Activated CD4-positive, alpha-beta T cell treated with anti-CD3 and anti-CD28 coated beads, Interleukin-2, amount 10 ng/mL, durations not matched to agents 7 days and 5 days (primary cell): ENCODE measurements around the gene ST3GAL4. TPM values are rescaled to one million over a fixed set of nuclear protein-coding genes. Genes with fewer than 3 reads are reported as not detected.

ENCODE experiments used
- CTCF ChIA-PET: fragments of 350-600 bp; sonication (Branson Sonifier 250); formaldehyde crosslinking; loops from one replicate; lab custom pipeline; 2021; ENCODE audit warnings: antibody characterized with exemption; lab: Charles Lee
- POLR2A ChIA-PET: fragments of 350-600 bp; sonication (Branson Sonifier 250); formaldehyde crosslinking; loops from one replicate; lab custom pipeline; 2021; ENCODE audit warnings: antibody characterized with exemption; lab: Charles Lee
- DNase-seq: peaks from one replicate; pipeline ENCODE4 v3.0.0-alpha.2; 2020
- H3K27ac Mint-ChIP-seq: one replicate; pipeline ENCODE4 v1.8.0; 2021; ENCODE audit warnings: mild to moderate bottlenecking, moderate library complexity, mixed read lengths
- H3K27me3 Mint-ChIP-seq: one replicate; pipeline ENCODE4 v1.8.0; 2021; ENCODE audit warnings: mixed read lengths
- H3K36me3 Mint-ChIP-seq: one replicate; pipeline ENCODE4 v1.8.0; 2021; ENCODE audit warnings: low read depth, mixed read lengths
- H3K4me1 Mint-ChIP-seq: one replicate; pipeline ENCODE4 v1.8.0; 2021; ENCODE audit warnings: mixed read lengths
- H3K4me3 Mint-ChIP-seq: one replicate; pipeline ENCODE4 v1.8.0; 2021; ENCODE audit warnings: mild to moderate bottlenecking, moderate library complexity, mixed read lengths
- H3K9me3 Mint-ChIP-seq: one replicate; pipeline ENCODE4 v1.8.0; 2021; ENCODE audit warnings: mixed read lengths
- total RNA-seq, 2 experiments: library from RNA; stranded (reverse); gene quantifications; one replicate each; pipeline ENCODE4 v1.2.3, GENCODE V29; 2021

The ST3GAL4 gene
- total RNA-seq, 2 experiments from 2014 or later = 7.5 to 7.6 TPM

GRCh38 chr11:126450806-126451205, 95.3 kb downstream of the ST3GAL4 start:
- Mint-ChIP-seq H3K27me3 (no peaks in the 10 kb centered on the region), H3K4me1 (no peaks in the 10 kb centered on the region), H3K4me3 (no peak overlapping the region), H3K9me3 (peaks cover 16% of the 10 kb centered on the region), H3K36me3 (peaks cover 3% of the 10 kb centered on the region), H3K27ac (no peak overlapping the region)
- ChIA-PET POLR2A (no interaction called here), CTCF (no interaction called here)
- no peak for DNase-seq

- no peak overlapping the region for H3K27ac Mint-ChIP-seq
- no peak for DNase-seq
- no peaks in the 10 kb centered on the region for H3K4me1 Mint-ChIP-seq
- peaks cover 16% of the 10 kb centered on the region for H3K9me3 Mint-ChIP-seq
- CTCF ChIA-PET = interaction anchor here (1.3 kb wide), 1 partner anchor 29 kb away, joined by 4 read pairs; no protein-coding TSS in a partner anchor
- H3K27me3 Mint-ChIP-seq = no peaks in the 10 kb centered on the region
- H3K36me3 Mint-ChIP-seq = peaks cover 3% of the 10 kb centered on the region
- POLR2A ChIA-PET = no interaction called here
- H3K4me3 Mint-ChIP-seq = no peak overlapping the region
Measured at GRCh38 chr11:126451211-126451802, 95.8 kb downstream of the ST3GAL4 start.

- Mint-ChIP-seq H3K27ac (no peak overlapping the region), H3K36me3 (peaks cover 3% of the 10 kb centered on the region), H3K4me1 (no peaks in the 10 kb centered on the region), H3K9me3 (peaks cover 16% of the 10 kb centered on the region), H3K27me3 (no peaks in the 10 kb centered on the region), H3K4me3 (no peak overlapping the region)
- ChIA-PET POLR2A (no interaction called here), CTCF (interaction anchor here (0.8 to 1.3 kb wide), 2 partner anchors 11 to 28 kb away, joined by 3 to 4 read pairs; no protein-coding TSS in a partner anchor)
- no peak for DNase-seq
Measured at GRCh38 chr11:126452241-126453101, 97.0 kb downstream of the ST3GAL4 start.

GRCh38 chr11:126456089-126456488, 100.6 kb downstream of the ST3GAL4 start:
- H3K27ac Mint-ChIP-seq = no peak overlapping the region
- POLR2A ChIA-PET = no interaction called here
- peaks cover 1% of the 10 kb centered on the region for H3K27me3 Mint-ChIP-seq
- peaks cover 4% of the 10 kb centered on the region for H3K9me3 Mint-ChIP-seq
- no peak for DNase-seq
- H3K4me1 Mint-ChIP-seq = no peaks in the 10 kb centered on the region
- H3K36me3 Mint-ChIP-seq = no peaks in the 10 kb centered on the region
- CTCF ChIA-PET = no interaction called here
- no peak overlapping the region for H3K4me3 Mint-ChIP-seq

GRCh38 chr11:126456783-126457542, 101.5 kb downstream of the ST3GAL4 start:
- H3K27me3 Mint-ChIP-seq = peaks cover 1% of the 10 kb centered on the region
- H3K4me3 Mint-ChIP-seq = no peak overlapping the region
- H3K9me3 Mint-ChIP-seq = no peaks in the 10 kb centered on the region
- no peak for DNase-seq
- no peaks in the 10 kb centered on the region for H3K36me3 Mint-ChIP-seq
- no peaks in the 10 kb centered on the region for H3K4me1 Mint-ChIP-seq
- POLR2A ChIA-PET = no interaction called here
- CTCF ChIA-PET = no interaction called here
- H3K27ac Mint-ChIP-seq = no peak overlapping the region

- ChIA-PET CTCF (no interaction called here), POLR2A (no interaction called here)
- no peak overlapping the region for H3K27ac Mint-ChIP-seq
- no peaks in the 10 kb centered on the region for H3K4me1 Mint-ChIP-seq
- no peaks in the 10 kb centered on the region for H3K36me3 Mint-ChIP-seq
- H3K4me3 Mint-ChIP-seq = no peak overlapping the region
- peaks cover 1% of the 10 kb centered on the region for H3K27me3 Mint-ChIP-seq
- no peak for DNase-seq
- no peaks in the 10 kb centered on the region for H3K9me3 Mint-ChIP-seq
Measured at GRCh38 chr11:126457817-126458216, 102.3 kb downstream of the ST3GAL4 start.

GRCh38 chr11:126459691-126460281, 104.3 kb downstream of the ST3GAL4 start:
- H3K27me3 Mint-ChIP-seq = peaks cover 3% of the 10 kb centered on the region
- peaks cover 5% of the 10 kb centered on the region for H3K4me1 Mint-ChIP-seq
- no peaks in the 10 kb centered on the region for H3K9me3 Mint-ChIP-seq
- no peaks in the 10 kb centered on the region for H3K36me3 Mint-ChIP-seq
- POLR2A ChIA-PET = no interaction called here
- H3K27ac Mint-ChIP-seq = no peak overlapping the region
- no peak for DNase-seq
- no peak overlapping the region for H3K4me3 Mint-ChIP-seq
- CTCF ChIA-PET = interaction anchor here (1.2 to 1.8 kb wide), 4 partner anchors 15 to 152 kb away, joined by 3 to 8 read pairs (median 5); no protein-coding TSS in a partner anchor

- no peaks in the 10 kb centered on the region for H3K36me3 Mint-ChIP-seq
- H3K9me3 Mint-ChIP-seq = no peaks in the 10 kb centered on the region
- CTCF ChIA-PET = interaction anchor here (0.8 to 1.2 kb wide), 2 partner anchors 20 to 27 kb away, joined by 3 read pairs; no protein-coding TSS in a partner anchor
- POLR2A ChIA-PET = no interaction called here
- H3K4me1 Mint-ChIP-seq = peaks cover 12% of the 10 kb centered on the region
- no peak overlapping the region for H3K4me3 Mint-ChIP-seq
- H3K27me3 Mint-ChIP-seq = peaks cover 3% of the 10 kb centered on the region
- no peak overlapping the region for H3K27ac Mint-ChIP-seq
- no peak for DNase-seq
Measured at GRCh38 chr11:126460417-126461095, 105.1 kb downstream of the ST3GAL4 start.

- Mint-ChIP-seq H3K4me3 (no peak overlapping the region), H3K4me1 (peaks cover 18% of the 10 kb centered on the region), H3K9me3 (no peaks in the 10 kb centered on the region), H3K27ac (no peak overlapping the region), H3K27me3 (peaks cover 3% of the 10 kb centered on the region), H3K36me3 (no peaks in the 10 kb centered on the region)
- CTCF ChIA-PET = interaction anchor here (0.8 kb wide), 1 partner anchor 20 kb away, joined by 3 read pairs; no protein-coding TSS in a partner anchor
- no peak for DNase-seq
- POLR2A ChIA-PET = no interaction called here
Measured at GRCh38 chr11:126461096-126461440, 105.6 kb downstream of the ST3GAL4 start.

GRCh38 chr11:126461996-126462395, 106.5 kb downstream of the ST3GAL4 start:
- no peak overlapping the region for H3K4me3 Mint-ChIP-seq
- H3K9me3 Mint-ChIP-seq = no peaks in the 10 kb centered on the region
- DNase-seq = no peak
- CTCF ChIA-PET = interaction anchor here (1.1 kb wide), 1 partner anchor 19 kb away, joined by 4 read pairs; no protein-coding TSS in a partner anchor
- H3K4me1 Mint-ChIP-seq = peaks cover 24% of the 10 kb centered on the region
- POLR2A ChIA-PET = no interaction called here
- peaks cover 3% of the 10 kb centered on the region for H3K27me3 Mint-ChIP-seq
- no peak overlapping the region for H3K27ac Mint-ChIP-seq
- no peaks in the 10 kb centered on the region for H3K36me3 Mint-ChIP-seq

- no peak overlapping the region for H3K27ac Mint-ChIP-seq
- H3K36me3 Mint-ChIP-seq = no peaks in the 10 kb centered on the region
- CTCF ChIA-PET = interaction anchor here (1.1 kb wide), 1 partner anchor 19 kb away, joined by 4 read pairs; no protein-coding TSS in a partner anchor
- no peak overlapping the region for H3K4me3 Mint-ChIP-seq
- DNase-seq = no peak
- POLR2A ChIA-PET = no interaction called here
- H3K27me3 Mint-ChIP-seq = peaks cover 3% of the 10 kb centered on the region
- no peaks in the 10 kb centered on the region for H3K9me3 Mint-ChIP-seq
- H3K4me1 Mint-ChIP-seq = peaks cover 24% of the 10 kb centered on the region
Measured at GRCh38 chr11:126462422-126462821, 106.9 kb downstream of the ST3GAL4 start.
